AG09319 (cell line): ENCODE results near the gene CFAP46.

ENCODE experiments used
- DNase-seq: peaks from one replicate; pipeline ENCODE4 v3.0.0-alpha.2; 2010; ENCODE audit warnings: low read depth; ENCODE audit errors: extremely low read depth
- TF ChIP-seq, protein P1 (sequence below): IDR thresholded peaks from 2 replicates; pipeline ENCODE4 v1.5.1; 2011; ENCODE audit warnings: low read depth, mild to moderate bottlenecking, inconsistent platforms, low read length, moderate library complexity

CFAP46 gene

DNA sequence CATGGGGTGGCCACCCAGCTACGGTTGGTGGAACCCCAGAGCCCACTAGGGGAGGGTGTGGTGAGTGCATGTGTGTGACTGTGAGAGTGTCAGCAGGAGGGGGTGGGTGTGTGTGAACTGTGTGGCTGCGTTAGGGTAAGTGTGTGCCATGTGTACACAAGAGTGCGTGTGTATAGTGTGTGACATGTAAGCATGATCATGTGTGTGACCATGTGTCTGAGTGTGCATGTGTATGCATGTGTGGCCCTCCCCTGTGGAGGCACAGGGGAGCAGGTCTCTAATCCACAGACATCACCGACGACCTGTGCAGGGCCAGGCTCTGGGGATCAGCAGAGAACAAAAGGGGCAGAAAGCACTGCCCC, 3.5 kb upstream of the CFAP46 start:
- TF ChIP-seq, protein P1, sequence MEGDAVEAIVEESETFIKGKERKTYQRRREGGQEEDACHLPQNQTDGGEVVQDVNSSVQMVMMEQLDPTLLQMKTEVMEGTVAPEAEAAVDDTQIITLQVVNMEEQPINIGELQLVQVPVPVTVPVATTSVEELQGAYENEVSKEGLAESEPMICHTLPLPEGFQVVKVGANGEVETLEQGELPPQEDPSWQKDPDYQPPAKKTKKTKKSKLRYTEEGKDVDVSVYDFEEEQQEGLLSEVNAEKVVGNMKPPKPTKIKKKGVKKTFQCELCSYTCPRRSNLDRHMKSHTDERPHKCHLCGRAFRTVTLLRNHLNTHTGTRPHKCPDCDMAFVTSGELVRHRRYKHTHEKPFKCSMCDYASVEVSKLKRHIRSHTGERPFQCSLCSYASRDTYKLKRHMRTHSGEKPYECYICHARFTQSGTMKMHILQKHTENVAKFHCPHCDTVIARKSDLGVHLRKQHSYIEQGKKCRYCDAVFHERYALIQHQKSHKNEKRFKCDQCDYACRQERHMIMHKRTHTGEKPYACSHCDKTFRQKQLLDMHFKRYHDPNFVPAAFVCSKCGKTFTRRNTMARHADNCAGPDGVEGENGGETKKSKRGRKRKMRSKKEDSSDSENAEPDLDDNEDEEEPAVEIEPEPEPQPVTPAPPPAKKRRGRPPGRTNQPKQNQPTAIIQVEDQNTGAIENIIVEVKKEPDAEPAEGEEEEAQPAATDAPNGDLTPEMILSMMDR, result no peak

GRCh38 chr10:132945125-132945893, 2.9 kb upstream of the CFAP46 start:
- TF ChIP-seq, protein P1, result no peak

More for the DNA sequence above, 3.5 kb upstream of the CFAP46 start:
- DNase-seq, result no peak

GRCh38 chr10:132944510-132944909, 2.1 kb upstream of the CFAP46 start:
- no peak for DNase-seq
- TF ChIP-seq, protein P1, result no peak

More at GRCh38 chr10:132945125-132945893, 2.9 kb upstream of the CFAP46 start:
- DNase-seq, result no peak

DNA sequence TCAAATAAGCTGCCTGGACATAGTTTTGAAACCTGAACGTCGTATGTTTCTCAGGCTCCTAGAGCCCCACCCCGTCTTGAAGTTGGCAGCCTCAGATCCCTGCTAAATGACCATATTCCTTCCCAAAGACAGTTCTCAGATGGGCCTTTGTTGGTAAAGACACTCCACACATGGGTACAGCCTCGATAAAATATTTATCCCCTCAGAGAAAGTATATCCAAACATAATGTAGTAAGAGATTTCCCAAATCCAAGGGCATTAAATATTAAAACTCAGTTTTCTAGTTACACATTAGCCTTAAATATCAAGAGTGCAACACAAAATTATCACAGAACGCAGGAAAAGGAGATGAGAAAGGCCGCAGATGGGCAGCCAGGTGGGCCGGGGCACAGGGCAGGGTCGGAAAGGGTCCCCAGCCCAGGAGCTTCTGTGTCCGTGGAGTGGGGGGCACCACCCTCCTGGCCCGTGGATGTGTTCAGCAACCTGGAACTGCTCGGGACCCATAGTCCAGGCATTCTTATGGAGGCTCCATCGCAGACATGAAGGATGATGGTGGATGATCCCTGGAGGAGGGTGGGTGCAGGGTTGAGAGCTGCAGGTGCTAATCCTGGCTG, 1.5 kb upstream of the CFAP46 start:
- DNase-seq, result no peak
- TF ChIP-seq, protein P1, result no peak

DNA sequence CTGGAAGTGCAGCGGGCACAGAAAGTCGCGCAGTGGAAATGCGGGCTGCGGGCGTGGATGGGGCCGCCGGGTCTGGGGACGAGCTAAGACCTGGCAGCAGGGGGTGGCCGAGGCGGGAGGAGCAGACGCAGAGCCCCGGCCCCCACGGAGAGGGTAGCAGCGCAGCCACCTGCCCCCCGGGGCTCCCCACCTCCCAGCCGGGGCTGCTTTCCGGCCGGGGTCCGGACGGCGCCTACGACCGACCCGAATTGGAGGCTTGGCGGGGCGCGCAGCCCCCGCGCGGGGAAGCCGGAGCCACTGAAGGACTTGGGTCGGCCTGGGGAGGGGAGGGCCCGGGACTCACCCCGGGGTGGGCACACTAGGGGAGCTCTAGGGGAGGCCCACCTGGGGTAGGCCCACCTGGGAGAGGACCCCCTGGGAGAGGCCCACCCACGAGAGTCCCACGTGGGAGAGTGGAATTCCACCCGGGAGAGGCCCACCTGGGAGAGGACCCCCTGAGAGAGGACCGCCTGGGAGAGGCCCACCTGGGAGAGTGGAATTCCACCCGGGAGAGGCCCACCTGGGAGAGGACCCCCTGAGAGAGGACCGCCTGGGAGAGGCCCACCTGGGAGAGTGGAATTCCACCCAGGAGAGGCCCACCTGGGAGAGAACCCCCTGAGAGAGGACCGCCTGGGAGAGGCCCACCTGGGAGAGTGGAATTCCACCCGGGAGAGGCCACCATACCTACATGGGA, 854 bp upstream of the CFAP46 start:
- DNase-seq, result no peak
- TF ChIP-seq, protein P1, result no peak

GRCh38 chr10:132941640-132942051, 724 bp downstream of the CFAP46 start:
- DNase-seq, result no peak
- TF ChIP-seq, protein P1, result no peak; the same call in 1 of the 2 replicates
